Activated CD4-positive, alpha-beta T cell treated with anti-CD3 and anti-CD28 coated beads, Interleukin-2, amount 50 U/mL, for 24 hours (primary cell): ENCODE data around the gene HYOU1.
"Not testable (repeated sequence)": the region's sequence is repeated elsewhere in the genome, so short reads cannot be mapped to it uniquely, and the experiment has no call there.

ENCODE experiments used
- DNase-seq, 2 donors: peaks; one replicate each; pipeline ENCODE4 v3.0.0-alpha.2; 2020; ENCODE audit warnings: low read depth in 1 of 2, low spot score in 1 of 2

HYOU1 gene

GRCh38 chr11:119057000-119057769, at the start of gene HYOU1:
Gene HYOU1, minus strand, starts transcription at chr11:119057205. Its CDS starts 1,045 bp downstream, at chr11:119056160.
- DNase-seq = peak; percentile 97

DNA sequence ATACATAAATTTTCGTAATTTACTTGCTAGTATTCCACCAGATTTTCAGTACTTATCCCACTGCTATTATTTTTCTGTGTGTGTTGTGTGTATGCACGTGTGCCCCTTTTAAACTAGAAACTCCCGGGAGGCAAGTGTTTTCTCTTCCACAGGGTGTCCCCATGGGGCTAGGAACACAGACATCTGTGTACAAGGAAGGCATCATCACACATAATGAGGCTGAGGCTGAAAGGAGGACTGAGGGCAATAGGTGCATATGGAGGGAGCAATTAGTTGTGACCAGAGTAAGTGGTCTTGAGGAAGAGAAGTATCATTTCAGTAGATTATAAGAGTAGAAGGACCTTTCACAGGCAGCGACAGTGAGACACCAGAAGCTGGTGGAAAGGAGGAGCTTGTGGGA, 46.8 kb upstream of the HYOU1 start:
- DNase-seq = no peak

DNA sequence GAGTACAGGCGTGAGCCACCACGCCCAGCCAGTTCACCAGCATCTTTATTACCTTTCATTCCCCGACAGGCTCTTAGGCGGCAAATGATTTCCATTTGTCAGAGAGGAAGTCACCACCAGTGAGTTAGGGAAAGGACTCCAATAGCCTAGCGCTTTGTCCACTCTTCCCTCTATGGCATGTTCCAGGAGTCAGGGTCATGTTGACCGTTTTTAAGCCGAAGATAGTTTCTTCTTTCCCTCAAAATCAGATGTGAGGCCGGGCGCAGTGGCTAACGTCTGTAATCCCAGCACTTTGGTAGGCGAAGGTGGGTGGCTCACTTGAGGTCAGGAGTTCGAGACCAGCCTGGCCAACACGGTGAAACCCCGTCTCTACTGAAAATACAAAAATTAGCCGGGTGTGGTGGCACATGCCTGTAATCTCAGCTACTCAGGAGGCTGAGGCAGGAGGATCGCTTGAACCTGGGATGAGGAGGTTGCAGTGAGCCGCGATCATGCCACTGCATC, 46.2 kb upstream of the HYOU1 start:
- DNase-seq = not testable (repeated sequence)

- peak; percentile 72 to 83 for DNase-seq
These were observed 44.9 kb upstream of the HYOU1 start, which contains the start of gene DPAGT1 for GRCh38 chr11:119101759-119102423. Gene DPAGT1, minus strand, starts transcription at chr11:119101853. Its CDS starts 198 bp downstream, at chr11:119101655.

- no peak for DNase-seq
These were observed 44.2 kb upstream of the HYOU1 start for GRCh38 chr11:119100994-119101758.

DNA sequence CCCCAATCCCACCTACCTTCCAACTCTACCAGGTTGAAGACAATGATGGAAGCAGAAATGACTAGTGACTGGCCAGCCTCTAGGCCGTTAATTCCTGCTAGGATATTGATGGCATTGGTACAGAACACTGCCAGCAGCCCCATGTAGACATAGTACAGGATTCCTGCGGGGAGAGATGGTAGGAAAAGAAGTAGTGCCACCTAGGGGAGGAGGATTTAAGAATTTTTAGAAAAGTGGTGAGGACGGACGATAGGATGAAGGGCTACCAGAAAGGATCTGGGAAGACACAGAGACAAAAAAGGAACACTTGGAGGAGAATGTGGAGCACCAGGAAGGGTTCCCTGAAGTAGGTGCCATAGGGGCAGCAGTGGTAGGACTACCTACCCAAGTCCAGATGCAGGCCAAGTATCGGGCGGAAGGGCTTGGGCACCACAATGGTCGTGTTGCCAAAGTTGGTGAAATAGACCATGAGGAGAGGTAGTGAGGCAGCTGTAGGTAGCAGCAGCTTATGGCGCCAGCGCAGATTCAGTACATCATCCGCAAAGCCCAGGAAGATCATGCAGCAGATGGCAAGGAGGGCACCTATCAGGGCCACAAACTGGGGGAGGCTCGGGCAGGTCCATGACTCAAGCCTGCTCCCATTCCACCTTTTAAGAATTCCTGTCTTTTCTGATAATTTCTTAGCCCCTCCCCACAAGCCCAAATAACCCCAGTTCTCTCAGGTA, 43.4 kb upstream of the HYOU1 start:
- DNase-seq = no peak

DNA sequence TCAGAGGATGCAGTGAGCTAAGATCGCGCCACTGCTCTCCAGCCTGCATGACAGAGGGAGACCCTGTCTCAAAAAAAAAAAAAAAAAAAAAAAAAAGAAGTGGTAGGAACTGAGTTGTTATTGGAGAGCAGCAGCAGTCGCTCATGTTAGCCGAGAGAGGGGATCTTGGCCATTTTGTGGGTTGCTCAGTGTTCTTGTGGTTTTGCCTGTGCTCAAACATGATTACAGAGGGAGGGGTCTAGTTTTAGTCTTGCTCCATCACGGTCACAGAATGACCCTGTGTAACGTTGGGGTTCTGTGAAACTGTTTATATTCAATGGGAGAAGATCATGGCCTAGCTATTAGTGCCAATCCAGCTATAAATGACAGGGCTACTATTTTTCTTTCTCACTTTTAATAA, 42.7 kb upstream of the HYOU1 start:
- no peak for DNase-seq

- peak; percentile 98 to 99 for DNase-seq
These were observed 38.3 kb upstream of the HYOU1 start for GRCh38 chr11:119095066-119095880.

DNA sequence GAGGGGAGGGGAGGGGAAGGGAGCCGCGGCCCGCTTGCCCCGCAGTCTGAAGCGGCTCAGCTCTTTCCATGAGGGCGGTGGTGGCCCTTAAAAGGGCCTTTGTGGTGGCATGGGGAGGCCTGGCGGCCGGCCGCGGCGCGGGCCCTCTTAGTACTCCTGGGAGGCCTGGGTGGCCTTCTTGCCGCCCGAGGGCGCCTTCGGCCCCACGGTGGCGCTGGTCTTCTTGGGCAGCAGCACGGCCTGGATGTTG, 37.7 kb upstream of the HYOU1 start:
- DNase-seq = no peak

GRCh38 chr11:119093942-119094815, 37.2 kb upstream of the HYOU1 start:
- peak; percentile 18 to 22 for DNase-seq

GRCh38 chr11:119092880-119093842, 36.2 kb upstream of the HYOU1 start:
- no peak for DNase-seq

GRCh38 chr11:119091966-119092879, 35.2 kb upstream of the HYOU1 start:
- DNase-seq = no peak

DNA sequence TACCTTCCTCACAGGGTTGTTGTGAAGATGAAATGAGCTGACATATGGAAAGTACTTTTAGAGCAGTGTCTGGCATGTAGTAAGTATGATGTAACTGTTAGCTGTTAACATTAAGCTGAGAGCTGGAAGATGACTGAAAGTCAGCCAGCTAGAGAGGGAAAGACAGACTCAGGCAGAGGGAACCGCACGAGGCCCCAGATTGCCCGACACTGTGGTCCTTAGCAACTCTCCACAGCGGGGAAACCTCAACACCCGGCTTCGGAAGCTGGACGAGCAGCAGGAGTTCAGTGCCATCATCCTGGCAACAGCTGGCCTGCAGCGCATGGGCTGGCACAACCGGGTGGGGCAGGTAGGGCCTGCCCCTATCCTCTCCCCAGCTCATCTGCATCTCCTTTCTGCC, 34.2 kb upstream of the HYOU1 start:
- no peak for DNase-seq

- no peak for DNase-seq
These were observed 32.3 kb upstream of the HYOU1 start for GRCh38 chr11:119089319-119089718.

GRCh38 chr11:119088406-119088805, 31.4 kb upstream of the HYOU1 start:
- DNase-seq = no peak

- DNase-seq = no peak
These were observed 30.8 kb upstream of the HYOU1 start for GRCh38 chr11:119087747-119088241.

DNA sequence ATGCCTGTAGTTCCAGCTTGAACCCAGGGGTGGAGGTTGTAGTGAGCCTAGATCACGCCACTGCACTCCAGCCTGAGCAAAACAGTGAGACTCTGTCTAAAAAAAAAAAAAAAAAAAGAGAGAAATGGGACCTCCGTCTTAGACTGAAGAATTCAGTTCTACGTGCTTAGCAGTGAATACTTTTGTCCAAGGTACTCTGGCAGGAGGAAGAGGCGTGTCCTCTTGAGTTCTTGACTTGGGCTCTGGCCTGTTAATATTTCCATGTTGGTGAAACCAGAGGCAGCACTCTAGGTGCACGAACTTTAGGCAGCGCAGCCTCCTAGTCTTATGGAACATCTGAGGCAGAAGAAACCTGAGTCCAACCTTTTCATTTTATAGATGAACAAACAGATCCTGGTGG, 30.1 kb upstream of the HYOU1 start:
- DNase-seq = no peak
